Measurements from ENCODE around the gene VMAC.

VMAC gene

GRCh38 chr19:5914946-5915781, 10.5 kb downstream of the VMAC start:
- no peaks in the 10 kb centered on the region for H4K20me1 ChIP-seq (ENCODE audit: low read depth, low read length)

GRCh38 chr19:5915782-5916165, 11.1 kb downstream of the VMAC start:
- no peaks in the 10 kb centered on the region for H3K27me3 ChIP-seq (ENCODE audit: low read length)
- no peaks in the 10 kb centered on the region for H3K79me2 ChIP-seq (ENCODE audit: insufficient read depth, low read length)
- H3K27ac ChIP-seq (ENCODE audit: low read depth, low read length): no peak overlapping the region
- H3K9me3 ChIP-seq (ENCODE audit: insufficient read depth, low read length): no peaks in the 10 kb centered on the region
- H3K4me3 ChIP-seq (ENCODE audit: insufficient read depth, low read length, poor library complexity, severe bottlenecking): no peak overlapping the region
- no peak overlapping the region for H2AFZ ChIP-seq (ENCODE audit: low read depth, low read length, severe bottlenecking)
- H3K9ac ChIP-seq (ENCODE audit: low read length): no peak overlapping the region
- H3F3A ChIP-seq (ENCODE audit: insufficient read depth): no peaks in the 10 kb centered on the region; the same call in 1 of the 2 replicates
- H4K20me1 ChIP-seq (ENCODE audit: low read depth, low read length): no peaks in the 10 kb centered on the region
- TF ChIP-seq EZH2phosphoT487 (conservative IDR thresholded peaks at IDR 0.05; ENCODE audit: low read length) (no peak), CTCF (IDR thresholded peaks at IDR 0.05; ENCODE audit: insufficient read depth, low read length, poor library complexity, severe bottlenecking) (no peak)
- no peaks in the 10 kb centered on the region for H3K36me3 ChIP-seq (ENCODE audit: low read length)
- no peaks in the 10 kb centered on the region for H3K9me2 ChIP-seq (replicated peaks; ENCODE audit: insufficient read depth, low read length)
- H3K4me2 ChIP-seq (ENCODE audit: low read depth, low read length, poor library complexity, severe bottlenecking): no peak overlapping the region

More at GRCh38 chr19:5914946-5915781, 10.5 kb downstream of the VMAC start:
- Histone ChIP-seq H3K36me3 (ENCODE audit: low read length) (no peaks in the 10 kb centered on the region), H3K9me3 (ENCODE audit: insufficient read depth, low read length) (no peaks in the 10 kb centered on the region), H3K9ac (ENCODE audit: low read length) (no peak overlapping the region), H3K79me2 (ENCODE audit: insufficient read depth, low read length) (no peaks in the 10 kb centered on the region), H3K27ac (ENCODE audit: low read depth, low read length) (no peak overlapping the region), H2AFZ (ENCODE audit: low read depth, low read length, severe bottlenecking) (no peak overlapping the region), H3K9me2 (replicated peaks; ENCODE audit: insufficient read depth, low read length) (no peaks in the 10 kb centered on the region), H3K4me3 (ENCODE audit: insufficient read depth, low read length, poor library complexity, severe bottlenecking) (no peak overlapping the region), H3K27me3 (ENCODE audit: low read length) (no peaks in the 10 kb centered on the region), H3F3A (ENCODE audit: insufficient read depth) (no peaks in the 10 kb centered on the region; the same call in 1 of the 2 replicates), H3K4me2 (ENCODE audit: low read depth, low read length, poor library complexity, severe bottlenecking) (no peak overlapping the region)
- no peak for TF ChIP-seq CTCF (IDR thresholded peaks at IDR 0.05; ENCODE audit: insufficient read depth, low read length, poor library complexity, severe bottlenecking)
- no peak for TF ChIP-seq EZH2phosphoT487 (conservative IDR thresholded peaks at IDR 0.05; ENCODE audit: low read length)

- Histone ChIP-seq H3K27me3 (ENCODE audit: low read length) (no peaks in the 10 kb centered on the region), H3K79me2 (ENCODE audit: insufficient read depth, low read length) (no peaks in the 10 kb centered on the region), H4K20me1 (ENCODE audit: low read depth, low read length) (no peaks in the 10 kb centered on the region), H3K4me2 (ENCODE audit: low read depth, low read length, poor library complexity, severe bottlenecking) (no peak overlapping the region), H3K27ac (ENCODE audit: low read depth, low read length) (no peak overlapping the region), H3F3A (ENCODE audit: insufficient read depth) (no peaks in the 10 kb centered on the region; the same call in 1 of the 2 replicates), H3K9me2 (replicated peaks; ENCODE audit: insufficient read depth, low read length) (no peaks in the 10 kb centered on the region), H2AFZ (ENCODE audit: low read depth, low read length, severe bottlenecking) (no peak overlapping the region), H3K9me3 (ENCODE audit: insufficient read depth, low read length) (no peaks in the 10 kb centered on the region), H3K36me3 (ENCODE audit: low read length) (no peaks in the 10 kb centered on the region), H3K4me3 (ENCODE audit: insufficient read depth, low read length, poor library complexity, severe bottlenecking) (no peak overlapping the region), H3K9ac (ENCODE audit: low read length) (no peak overlapping the region)
- TF ChIP-seq CTCF (IDR thresholded peaks at IDR 0.05; ENCODE audit: insufficient read depth, low read length, poor library complexity, severe bottlenecking) (no peak), EZH2phosphoT487 (conservative IDR thresholded peaks at IDR 0.05; ENCODE audit: low read length) (no peak)
Observed at GRCh38 chr19:5916181-5916708, 11.6 kb downstream of the VMAC start.
